T-helper 1 cell (primary cell): ENCODE data around the gene ASMT.
"Not testable (repeated sequence)": the region's sequence is repeated elsewhere in the genome, so short reads cannot be mapped to it uniquely, and the experiment has no call there.

Experiments used
- DNase-seq, 5 donors: peaks; one replicate each; pipeline ENCODE4 v3.0.0-alpha.2; 2012 to 2020

ASMT gene

GRCh38 chrX:1652011-1652811, 37.4 kb downstream of the ASMT start:
- DNase-seq = peak in 2 of 5 donors; percentile 14 to 32

GRCh38 chrX:1656379-1656778, 41.5 kb downstream of the ASMT start:
- DNase-seq = no peak

- DNase-seq = peak; percentile 35 to 82 (median 42)
These were observed 42.7 kb downstream of the ASMT start for GRCh38 chrX:1657367-1658070.

DNA sequence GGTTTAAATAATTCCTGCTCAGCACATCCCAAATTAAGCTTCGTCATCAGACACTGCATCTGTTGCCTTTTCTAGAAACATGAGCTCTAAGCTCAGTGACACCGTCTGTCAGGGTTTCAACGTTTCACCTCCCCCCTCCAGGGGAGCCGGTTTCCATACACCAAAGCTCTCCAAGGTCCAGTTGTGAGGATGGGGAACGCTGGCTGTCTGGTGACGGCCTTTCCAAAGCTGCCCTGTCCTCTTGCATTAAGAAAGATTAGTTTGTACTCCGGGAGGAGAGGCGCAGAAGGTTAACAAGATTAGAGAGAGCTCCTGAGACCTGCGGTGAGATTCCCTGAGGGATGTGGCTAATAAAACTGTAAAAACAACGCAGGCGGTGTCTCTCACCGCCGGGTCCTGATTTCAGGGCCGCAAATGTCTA, 43.2 kb downstream of the ASMT start:
- DNase-seq = peak in 1 of 5 donors; percentile 8

- no peak for DNase-seq
These were observed 45.0 kb downstream of the ASMT start for GRCh38 chrX:1659664-1660461.

DNA sequence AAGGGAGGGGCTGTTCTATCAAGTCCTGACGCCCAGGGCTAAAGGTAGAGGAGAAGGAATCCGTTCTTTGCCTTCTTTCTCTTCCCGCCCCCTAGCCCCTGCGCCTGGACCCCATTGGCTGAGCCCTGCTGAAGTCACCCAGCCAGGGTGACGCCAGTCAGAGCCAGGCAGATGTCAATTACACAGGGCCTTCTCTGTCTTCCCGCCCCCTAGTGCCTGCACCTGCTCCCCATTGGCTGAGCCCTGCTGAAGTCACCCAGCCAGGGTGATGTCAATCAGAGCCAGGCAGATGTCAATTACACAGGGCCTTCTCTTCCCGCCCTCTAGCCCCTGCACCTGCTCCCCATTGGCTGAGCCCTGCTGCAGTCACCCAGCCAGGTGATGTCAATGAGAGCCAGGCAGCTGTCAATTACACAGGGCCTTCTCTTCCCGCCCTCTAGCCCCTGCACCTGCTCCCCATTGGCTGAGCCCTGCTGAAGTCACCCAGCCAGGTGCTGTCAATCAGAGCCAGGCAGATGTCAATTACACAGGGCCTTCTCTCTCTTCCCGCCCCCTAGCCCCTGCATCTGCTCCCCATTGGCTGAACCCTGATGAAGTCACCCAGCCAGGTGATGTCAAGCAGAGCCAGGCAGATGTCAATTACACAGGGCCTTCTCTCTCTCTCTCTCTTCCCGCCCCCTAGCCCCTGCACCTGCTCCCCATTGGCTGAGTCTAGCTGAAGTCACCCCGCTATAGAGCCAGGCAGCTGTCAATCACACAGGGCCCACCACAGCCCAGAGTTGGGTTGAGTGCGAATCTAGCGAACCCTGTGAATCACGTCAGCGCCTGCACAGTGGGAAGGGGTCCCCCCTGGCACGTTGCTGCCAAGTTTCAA, 46.4 kb downstream of the ASMT start:
- DNase-seq = peak; percentile 6 to 96 (median 83)

- no peak for DNase-seq
These were observed 47.0 kb downstream of the ASMT start for GRCh38 chrX:1661922-1662221.

DNA sequence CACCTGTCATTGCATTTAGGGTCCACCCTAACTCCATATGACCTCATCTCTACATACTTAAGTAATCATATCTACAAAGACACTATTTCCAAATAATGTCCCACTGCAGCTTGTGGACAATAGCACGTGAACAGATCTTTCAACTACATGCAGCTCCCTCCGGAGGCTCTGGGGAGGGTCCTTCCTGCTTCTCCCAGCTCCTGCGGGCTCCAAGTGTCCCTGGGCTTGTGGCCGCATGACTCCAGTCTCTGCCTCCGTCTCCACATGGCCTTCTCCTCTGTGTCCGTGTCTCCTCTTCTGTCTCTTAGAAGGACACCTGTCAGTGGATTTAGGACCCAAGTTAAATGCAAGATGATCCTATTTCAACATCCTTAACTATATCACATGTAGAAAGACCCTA, 52.7 kb downstream of the ASMT start:
- no peak for DNase-seq

- peak in 2 of 5 donors; percentile 38 to 51 for DNase-seq
These were observed 58.5 kb downstream of the ASMT start for GRCh38 chrX:1673337-1673736.

GRCh38 chrX:1676866-1677265, 62.0 kb downstream of the ASMT start:
- no peak for DNase-seq

DNA sequence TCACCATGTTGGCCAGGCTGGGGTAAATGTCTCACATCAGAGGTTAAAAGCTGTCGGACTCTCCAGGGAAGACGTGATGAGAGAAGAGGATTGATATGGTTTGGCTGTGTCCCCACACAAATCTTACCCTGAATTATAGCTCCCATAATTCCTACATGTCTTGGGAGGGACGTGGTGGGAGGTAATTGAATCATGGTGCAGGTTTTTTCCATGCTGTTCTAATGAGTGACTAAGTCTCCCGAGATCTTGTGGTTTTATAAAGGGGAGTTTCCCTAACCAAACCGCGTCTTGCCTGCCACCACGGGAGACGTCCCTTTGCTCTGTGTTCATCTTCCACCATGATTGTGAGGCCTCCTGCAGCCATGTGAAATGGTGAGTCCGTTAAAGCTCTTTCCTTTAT, 64.4 kb downstream of the ASMT start:
- DNase-seq = peak in 1 of 5 donors; percentile 10

DNA sequence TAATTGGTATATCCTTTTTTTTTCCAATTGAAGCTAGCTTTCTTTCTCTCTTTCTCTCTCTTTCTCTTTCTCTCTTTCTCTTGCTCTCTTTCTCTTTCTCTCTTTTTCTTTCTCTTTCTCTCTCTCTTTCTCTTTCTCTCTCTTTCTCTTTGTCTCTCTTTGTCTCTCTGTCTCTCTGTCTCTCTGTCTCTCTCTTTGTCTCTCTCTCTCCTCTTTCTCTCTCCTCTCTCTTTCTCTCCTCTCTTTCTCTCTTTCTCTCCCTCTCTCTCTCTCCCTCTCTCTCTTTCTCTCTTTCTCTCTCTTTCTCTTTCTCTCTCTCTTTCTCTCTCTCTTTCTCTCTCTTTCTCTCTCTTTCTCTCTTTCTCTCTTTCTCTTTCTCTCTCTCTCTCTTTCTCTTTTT, 66.6 kb downstream of the ASMT start:
- no peak for DNase-seq

DNA sequence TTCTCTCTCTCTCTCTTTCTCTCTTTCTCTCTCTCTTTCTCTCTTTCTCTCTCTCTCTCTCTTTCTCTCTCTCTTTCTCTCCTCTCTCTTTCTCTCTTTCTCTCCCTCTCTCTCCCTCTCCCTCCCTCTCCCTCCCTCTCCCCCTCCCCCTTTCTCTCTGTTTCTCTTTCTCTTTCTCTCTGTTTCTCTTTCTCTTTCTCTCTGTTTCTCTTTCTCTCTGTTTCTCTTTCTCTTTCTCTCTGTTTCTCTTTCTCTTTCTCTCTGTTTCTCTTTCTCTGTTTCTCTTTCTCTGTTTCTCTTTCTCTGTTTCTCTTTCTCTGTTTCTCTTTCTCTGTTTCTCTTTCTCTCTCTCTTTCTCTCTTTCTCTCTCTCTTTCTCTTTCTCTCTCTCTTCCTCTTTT, 67.0 kb downstream of the ASMT start:
- not testable (repeated sequence) for DNase-seq

DNA sequence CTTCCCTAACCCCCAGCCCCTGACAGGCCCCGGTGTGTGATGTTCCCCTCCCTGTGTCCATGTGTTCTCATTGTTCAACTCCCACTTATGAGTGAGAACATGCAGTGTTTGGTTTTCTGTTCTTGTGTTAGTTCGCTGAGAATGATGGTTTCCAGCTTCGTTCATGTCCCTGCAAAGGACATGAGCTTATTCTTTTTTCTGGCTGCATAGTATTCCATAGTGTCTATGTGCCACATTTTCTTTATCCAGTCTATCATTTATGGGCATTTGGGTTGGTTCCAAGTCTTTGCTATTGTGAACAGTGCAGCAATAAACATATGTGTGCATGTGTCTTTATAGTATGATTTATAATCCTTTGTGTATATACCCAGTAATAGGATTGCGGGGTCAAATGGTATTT, 67.6 kb downstream of the ASMT start:
- not testable (repeated sequence) for DNase-seq

- not testable (repeated sequence) for DNase-seq
These were observed 70.0 kb downstream of the ASMT start for GRCh38 chrX:1684883-1685282.

- not testable (repeated sequence) for DNase-seq
These were observed 70.6 kb downstream of the ASMT start for GRCh38 chrX:1685444-1685880.

DNA sequence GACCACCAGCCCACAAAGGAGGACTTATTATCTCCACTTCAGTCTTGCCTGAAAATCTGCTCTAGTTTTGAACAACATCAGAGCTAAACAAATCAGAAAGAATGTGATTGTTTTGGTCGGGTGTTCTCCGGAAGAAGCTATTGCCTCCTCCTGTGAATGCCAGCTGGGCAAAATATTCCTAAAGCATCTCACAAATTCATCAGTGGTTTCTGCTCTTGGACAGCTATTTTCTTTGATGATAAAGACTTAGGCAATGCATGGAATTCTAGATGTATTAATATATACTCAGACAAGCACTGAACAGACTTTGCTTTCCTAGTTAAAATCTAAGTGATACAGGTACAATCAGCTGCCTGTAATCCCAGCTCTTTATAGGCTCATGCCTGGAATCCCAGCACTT, 71.8 kb downstream of the ASMT start:
- DNase-seq = no peak
